Measurements from ENCODE around the gene SAMD3.
"Not testable (repeated sequence)": the region's sequence is repeated elsewhere in the genome, so short reads cannot be mapped to it uniquely, and the experiment has no call there.

The SAMD3 gene

GRCh38 chr6:130170160-130170559, 52.6 kb downstream of the SAMD3 start:
- DNase-seq = not testable (repeated sequence)

- DNase-seq = no peak
Observed at GRCh38 chr6:130167655-130168054, 55.1 kb downstream of the SAMD3 start.

- DNase-seq = no peak
Observed at GRCh38 chr6:130164251-130164650, 58.5 kb downstream of the SAMD3 start.

- no peak for DNase-seq
Observed at GRCh38 chr6:130163266-130163665, 59.5 kb downstream of the SAMD3 start.

- no peak for DNase-seq
Observed at GRCh38 chr6:130162421-130162820, 60.3 kb downstream of the SAMD3 start.

GRCh38 chr6:130161683-130162404, 60.9 kb downstream of the SAMD3 start:
- DNase-seq = no peak

- DNase-seq = no peak
Observed at GRCh38 chr6:130159956-130160355, 62.8 kb downstream of the SAMD3 start.

GRCh38 chr6:130158548-130158947, 64.2 kb downstream of the SAMD3 start:
- no peak for DNase-seq

GRCh38 chr6:130158056-130158455, 64.7 kb downstream of the SAMD3 start:
- no peak for DNase-seq

- DNase-seq = no peak
Observed at GRCh38 chr6:130156908-130157307, 65.8 kb downstream of the SAMD3 start.

- no peak for DNase-seq
Observed at GRCh38 chr6:130152908-130153510, 69.7 kb downstream of the SAMD3 start.

GRCh38 chr6:130150906-130151305, 71.8 kb downstream of the SAMD3 start:
- no peak for DNase-seq

GRCh38 chr6:130149016-130149415, 73.7 kb downstream of the SAMD3 start:
- DNase-seq = not testable (repeated sequence)

- no peak for DNase-seq
Observed at GRCh38 chr6:130148181-130148580, 74.6 kb downstream of the SAMD3 start.

GRCh38 chr6:130147111-130147510, 75.6 kb downstream of the SAMD3 start:
- DNase-seq = no peak

GRCh38 chr6:130143709-130144108, 79.0 kb downstream of the SAMD3 start:
- no peak for DNase-seq

- peak; percentile 52 to 62 for DNase-seq
Observed at GRCh38 chr6:130140084-130140483, 82.7 kb downstream of the SAMD3 start.

GRCh38 chr6:130138909-130139242, 83.9 kb downstream of the SAMD3 start:
- no peak for DNase-seq

- DNase-seq = no peak
Observed at GRCh38 chr6:130138116-130138908, 84.4 kb downstream of the SAMD3 start.

- DNase-seq = no peak
Observed at GRCh38 chr6:130136798-130137197, 86.0 kb downstream of the SAMD3 start.

- DNase-seq = no peak
Observed at GRCh38 chr6:130134582-130134981, 88.2 kb downstream of the SAMD3 start.

GRCh38 chr6:130132286-130132701, 90.5 kb downstream of the SAMD3 start:
- DNase-seq = no peak

- no peak for DNase-seq
Observed at GRCh38 chr6:130129762-130130246, 92.9 kb downstream of the SAMD3 start.

GRCh38 chr6:130128326-130128725, 94.4 kb downstream of the SAMD3 start:
- no peak for DNase-seq
